Glutamatergic neuron (in vitro differentiated cells): ENCODE data around the gene ZNF184. TPM values are rescaled to one million over a fixed set of nuclear protein-coding genes. Genes with fewer than 3 reads are reported as not detected.
"Not testable (repeated sequence)": the region's sequence is repeated elsewhere in the genome, so short reads cannot be mapped to it uniquely, and the experiment has no call there.

ENCODE experiments used
- DNase-seq: peaks from one replicate; pipeline ENCODE4 v3.0.0; 2022
- H3K27ac Mint-ChIP-seq: one replicate; pipeline ENCODE4 v1.8.0; 2020; ENCODE audit warnings: mild to moderate bottlenecking, mixed read lengths, inconsistent platforms; ENCODE audit not compliant: unreplicated experiment
- H3K27me3 Mint-ChIP-seq: one replicate; pipeline ENCODE4 v1.8.0; 2020; ENCODE audit warnings: mild to moderate bottlenecking, moderate library complexity, mixed read lengths, inconsistent platforms; ENCODE audit not compliant: unreplicated experiment
- H3K36me3 Mint-ChIP-seq: one replicate; pipeline ENCODE4 v1.8.0; 2020; ENCODE audit warnings: mild to moderate bottlenecking, mixed read lengths, inconsistent platforms; ENCODE audit not compliant: unreplicated experiment
- H3K4me1 Mint-ChIP-seq: one replicate; pipeline ENCODE4 v1.8.0; 2020; ENCODE audit warnings: mild to moderate bottlenecking, low read depth, mixed read lengths, inconsistent platforms; ENCODE audit not compliant: unreplicated experiment
- H3K4me3 Mint-ChIP-seq: one replicate; pipeline ENCODE4 v1.8.0; 2020; ENCODE audit warnings: mild to moderate bottlenecking, mixed read lengths, inconsistent platforms; ENCODE audit not compliant: unreplicated experiment
- H3K9me3 Mint-ChIP-seq: one replicate; pipeline ENCODE4 v1.8.0; 2020; ENCODE audit warnings: mild to moderate bottlenecking, moderate library complexity, mixed read lengths, inconsistent platforms; ENCODE audit not compliant: unreplicated experiment
- CTCF ChIP-seq: fragments of 200-600 bp; sonication (generic); IDR thresholded peaks from one replicate; pipeline ENCODE4 v1.5.0; 2021; ENCODE audit not compliant: partially characterized antibody, unreplicated experiment
- total RNA-seq: library from RNA; stranded (reverse); fragmentation: NEBNext Ultra II Directional; extraction: Animal tissue kit (Norgen Biotek cat#: 25700); gene quantifications from one replicate; pipeline ENCODE4 v1.2.1, GENCODE V29; 2021; ENCODE audit not compliant: unreplicated experiment

ZNF184 gene
- total RNA-seq, 1 donor from 2014 or later: 10.8 TPM

- H3K27ac Mint-ChIP-seq: no peak overlapping the region
- no peaks in the 10 kb centered on the region for H3K27me3 Mint-ChIP-seq
- no peaks in the 10 kb centered on the region for H3K4me1 Mint-ChIP-seq
- H3K9me3 Mint-ChIP-seq: no peaks in the 10 kb centered on the region
- no peaks in the 10 kb centered on the region for H3K36me3 Mint-ChIP-seq
- DNase-seq: no peak
- no peak overlapping the region for H3K4me3 Mint-ChIP-seq
- no peak for TF ChIP-seq CTCF
These were observed 44.4 kb downstream of the ZNF184 start for GRCh38 chr6:27428502-27428901.

GRCh38 chr6:27426045-27426620, 46.8 kb downstream of the ZNF184 start:
- TF ChIP-seq CTCF: no peak
- DNase-seq: no peak
- Mint-ChIP-seq H3K4me3 (no peak overlapping the region), H3K4me1 (peaks cover 2% of the 10 kb centered on the region), H3K9me3 (peaks cover 1% of the 10 kb centered on the region), H3K27ac (no peak overlapping the region), H3K36me3 (no peaks in the 10 kb centered on the region), H3K27me3 (no peaks in the 10 kb centered on the region)

- not testable (repeated sequence) for H3K4me3 Mint-ChIP-seq, H3K27me3 Mint-ChIP-seq, H3K9me3 Mint-ChIP-seq
These were observed 48.1 kb downstream of the ZNF184 start for GRCh38 chr6:27424851-27425250.

GRCh38 chr6:27422651-27423332, 50.1 kb downstream of the ZNF184 start:
- Mint-ChIP-seq H3K4me3 (peak overlapping the region; percentile 76), H3K4me1 (peaks cover 2% of the 10 kb centered on the region), H3K9me3 (peaks cover 1% of the 10 kb centered on the region), H3K27me3 (no peaks in the 10 kb centered on the region), H3K27ac (no peak overlapping the region), H3K36me3 (no peaks in the 10 kb centered on the region)
- TF ChIP-seq CTCF: no peak
- peak; percentile 43 for DNase-seq

More at GRCh38 chr6:27424851-27425250, 48.1 kb downstream of the ZNF184 start:
- not testable (repeated sequence) for DNase-seq, H3K4me1 Mint-ChIP-seq, H3K36me3 Mint-ChIP-seq, H3K27ac Mint-ChIP-seq

- TF ChIP-seq CTCF: no peak
- H3K27me3 Mint-ChIP-seq: no peaks in the 10 kb centered on the region
- DNase-seq: no peak
- no peak overlapping the region for H3K4me3 Mint-ChIP-seq
- no peaks in the 10 kb centered on the region for H3K36me3 Mint-ChIP-seq
- peaks cover 1% of the 10 kb centered on the region for H3K9me3 Mint-ChIP-seq
- peaks cover 2% of the 10 kb centered on the region for H3K4me1 Mint-ChIP-seq
- H3K27ac Mint-ChIP-seq: no peak overlapping the region
These were observed 53.5 kb downstream of the ZNF184 start for GRCh38 chr6:27419363-27419762.
